ENCODE measurements around the gene B3GAT1. TPM values are rescaled to one million over a fixed set of nuclear protein-coding genes. Genes with fewer than 3 reads are reported as not detected.
"Not testable (repeated sequence)": the region's sequence is repeated elsewhere in the genome, so short reads cannot be mapped to it uniquely, and the experiment has no call there.

Gene B3GAT1
- total RNA-seq, 1 experiment from 2014 or later: not detected

DNA sequence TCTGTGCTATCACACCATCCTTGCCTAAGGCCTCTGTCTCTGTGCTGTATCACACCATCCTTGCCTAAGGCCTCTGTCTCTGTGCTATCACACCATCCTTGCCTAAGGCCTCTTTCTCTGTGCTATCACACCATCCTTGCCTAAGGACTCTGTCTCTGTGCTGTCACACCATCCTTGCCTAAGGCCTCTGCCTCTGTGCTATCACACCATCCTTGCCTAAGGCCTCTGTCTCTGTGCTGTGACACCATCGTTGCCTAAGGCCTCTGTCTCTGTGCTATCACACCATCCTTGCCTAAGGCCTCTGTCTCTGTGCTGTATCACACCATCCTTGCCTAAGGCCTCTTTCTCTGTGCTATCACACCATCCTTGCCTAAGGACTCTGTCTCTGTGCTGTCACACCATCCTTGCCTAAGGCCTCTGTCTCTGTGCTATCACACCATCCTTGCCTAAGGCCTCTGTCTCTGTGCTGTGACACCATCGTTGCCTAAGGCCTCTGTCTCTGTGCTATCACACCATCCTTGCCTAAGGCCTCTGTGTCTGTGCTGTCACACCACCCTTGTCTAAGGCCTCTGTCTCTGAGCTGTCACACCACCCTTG is 45.5 kb upstream of the B3GAT1 start:
- H3K36me3 ChIP-seq (ENCODE audit: control insufficient read depth in 1 of 2, insufficient read depth in 2 of 2, low read length in 2 of 2); H3K4me1 ChIP-seq (ENCODE audit: control insufficient read depth in 1 of 2, insufficient read depth in 2 of 2, low read length in 2 of 2); intact Hi-C loops (cut with micrococcal nuclease); H3K4me3 ChIP-seq (replicated peaks in 1 of 2; ENCODE audit: low read depth in 1 of 2, low read length in 2 of 2); ATAC-seq; H3K9me2 ChIP-seq (ENCODE audit: insufficient read depth); H3K27ac ChIP-seq (ENCODE audit: low read depth, low read length); H3K79me2 ChIP-seq (ENCODE audit: insufficient read depth, low read length); H3K9ac ChIP-seq (ENCODE audit: low read length); H3K9me3 ChIP-seq (ENCODE audit: control insufficient read depth in 1 of 2, insufficient read depth in 1 of 2, low read depth in 1 of 2, low read length in 2 of 2); BruUV-seq (replicated peaks); H3K4me2 ChIP-seq (ENCODE audit: low read length); RAD21 ChIA-PET (ENCODE audit: low non-redundant PET in 1 of 2, low total read pairs in 2 of 2, uncharacterized antibody in 2 of 2, unreplicated experiment in 2 of 2); H3K27me3 ChIP-seq (ENCODE audit: insufficient read depth, low read length); H2AFZ ChIP-seq (ENCODE audit: low read depth, low read length, poor library complexity, severe bottlenecking); H4K20me1 ChIP-seq (ENCODE audit: insufficient read depth); DNase-seq (ENCODE audit: low read depth, low spot score); CTCF ChIA-PET; POLR2A ChIA-PET: not testable (repeated sequence)

DNA sequence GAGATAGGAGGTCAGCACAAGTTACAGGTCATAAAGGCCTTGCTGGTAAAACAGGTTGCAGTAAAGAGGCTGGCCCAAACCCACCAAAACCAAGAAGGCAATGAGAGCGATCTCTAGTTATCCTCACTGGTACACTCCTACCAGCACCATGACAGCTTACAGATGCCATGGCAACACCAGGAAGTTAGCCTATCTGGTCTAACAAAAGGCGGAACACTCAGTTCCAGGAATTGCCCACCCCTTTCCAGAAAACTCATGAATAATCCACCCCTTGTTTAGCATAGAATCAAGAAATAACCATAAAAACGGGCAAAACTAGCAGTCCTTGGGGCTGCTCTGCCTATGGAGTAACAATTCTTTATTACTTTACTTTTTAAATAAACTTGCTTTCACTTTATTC is 43.5 kb upstream of the B3GAT1 start:
- H3K27me3 ChIP-seq (ENCODE audit: insufficient read depth, low read length): no peaks in the 10 kb centered on the region
- CTCF ChIA-PET: no interaction called here
- POLR2A ChIA-PET: no interaction called here

DNA sequence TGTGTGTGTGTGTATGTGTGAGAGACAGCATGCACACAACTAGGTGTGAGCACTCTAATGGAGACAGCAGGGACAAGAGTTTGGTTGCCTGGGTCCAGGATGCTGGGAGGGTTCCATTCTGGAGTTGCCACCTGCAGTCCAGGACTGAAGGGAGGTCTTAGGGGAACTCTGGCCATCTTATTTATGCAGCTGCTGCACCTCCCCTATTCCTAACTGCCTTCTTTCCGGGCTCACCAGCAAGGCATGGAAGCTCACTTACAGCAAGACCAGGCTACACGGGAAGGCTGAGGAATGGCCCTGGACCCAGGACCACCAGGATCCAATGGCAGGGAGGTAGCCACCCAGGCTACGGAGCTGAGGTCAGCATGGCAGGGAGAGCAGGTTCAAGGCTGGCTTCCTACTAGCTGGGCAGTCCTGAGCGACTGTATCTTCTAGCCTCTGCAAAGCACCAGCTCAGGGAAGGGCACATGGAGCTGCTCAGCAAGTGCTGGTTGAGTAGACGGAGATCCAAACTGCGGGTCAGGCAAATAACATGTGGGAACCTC is 42.2 kb upstream of the B3GAT1 start:
- intact Hi-C loops (cut with micrococcal nuclease): no loop called here
- no peak for ATAC-seq
- no peak overlapping the region for H3K9ac ChIP-seq (ENCODE audit: low read length)
- H2AFZ ChIP-seq (ENCODE audit: low read depth, low read length, poor library complexity, severe bottlenecking): no peak overlapping the region
- peaks cover 0 to 4% of the 10 kb centered on the region in 2 experiments; a peak in 2 of 4 replicates for H3K9me3 ChIP-seq (ENCODE audit: control insufficient read depth in 1 of 2, insufficient read depth in 1 of 2, low read depth in 1 of 2, low read length in 2 of 2)
- H3K4me1 ChIP-seq (ENCODE audit: control insufficient read depth in 1 of 2, insufficient read depth in 2 of 2, low read length in 2 of 2): no peaks in the 10 kb centered on the region
- ChIA-PET RAD21 (ENCODE audit: low non-redundant PET in 1 of 2, low total read pairs in 2 of 2, uncharacterized antibody in 2 of 2, unreplicated experiment in 2 of 2) (no interaction called here), CTCF (no interaction called here), POLR2A (no interaction called here)
- no peak overlapping the region for H3K4me2 ChIP-seq (ENCODE audit: low read length)
- no peak for DNase-seq (ENCODE audit: low read depth, low spot score)
- no peaks in the 10 kb centered on the region for H3K79me2 ChIP-seq (ENCODE audit: insufficient read depth, low read length)
- H3K9me2 ChIP-seq (ENCODE audit: insufficient read depth): no peaks in the 10 kb centered on the region
- H3K27me3 ChIP-seq (ENCODE audit: insufficient read depth, low read length): no peaks in the 10 kb centered on the region
- no peak overlapping the region for H3K4me3 ChIP-seq (replicated peaks in 1 of 2; ENCODE audit: low read depth in 1 of 2, low read length in 2 of 2)
- no peak overlapping the region for H3K27ac ChIP-seq (ENCODE audit: low read depth, low read length)
- H4K20me1 ChIP-seq (ENCODE audit: insufficient read depth): no peaks in the 10 kb centered on the region
- BruUV-seq (replicated peaks): no TSS peak
- TF ChIP-seq POLR2A (IDR thresholded peaks at IDR 0.05; ENCODE audit: borderline replicate concordance, extremely low read depth, insufficient read depth, insufficient read length) (no peak), EZH2phosphoT487 (IDR thresholded peaks at IDR 0.05; ENCODE audit: borderline replicate concordance) (no peak), FOSL1 (IDR thresholded peaks at IDR 0.05; ENCODE audit: low read depth) (no peak), EZH2 (IDR thresholded peaks at IDR 0.05) (no peak), ZFX (IDR thresholded peaks at IDR 0.05) (no peak), RAD21 (IDR thresholded peaks at IDR 0.05; ENCODE audit: low read depth) (no peak)
- TF ChIP-seq, protein P1, sequence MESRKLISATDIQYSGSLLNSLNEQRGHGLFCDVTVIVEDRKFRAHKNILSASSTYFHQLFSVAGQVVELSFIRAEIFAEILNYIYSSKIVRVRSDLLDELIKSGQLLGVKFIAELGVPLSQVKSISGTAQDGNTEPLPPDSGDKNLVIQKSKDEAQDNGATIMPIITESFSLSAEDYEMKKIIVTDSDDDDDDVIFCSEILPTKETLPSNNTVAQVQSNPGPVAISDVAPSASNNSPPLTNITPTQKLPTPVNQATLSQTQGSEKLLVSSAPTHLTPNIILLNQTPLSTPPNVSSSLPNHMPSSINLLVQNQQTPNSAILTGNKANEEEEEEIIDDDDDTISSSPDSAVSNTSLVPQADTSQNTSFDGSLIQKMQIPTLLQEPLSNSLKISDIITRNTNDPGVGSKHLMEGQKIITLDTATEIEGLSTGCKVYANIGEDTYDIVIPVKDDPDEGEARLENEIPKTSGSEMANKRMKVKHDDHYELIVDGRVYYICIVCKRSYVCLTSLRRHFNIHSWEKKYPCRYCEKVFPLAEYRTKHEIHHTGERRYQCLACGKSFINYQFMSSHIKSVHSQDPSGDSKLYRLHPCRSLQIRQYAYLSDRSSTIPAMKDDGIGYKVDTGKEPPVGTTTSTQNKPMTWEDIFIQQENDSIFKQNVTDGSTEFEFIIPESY (IDR thresholded peaks at IDR 0.05; ENCODE audit: extremely low read depth, insufficient replicate concordance, low read length): no peak
- H3K36me3 ChIP-seq (ENCODE audit: control insufficient read depth in 1 of 2, insufficient read depth in 2 of 2, low read length in 2 of 2): no peaks in the 10 kb centered on the region

More for the DNA sequence above, 43.5 kb upstream of the B3GAT1 start:
- Histone ChIP-seq H3K9me2 (ENCODE audit: insufficient read depth) (no peaks in the 10 kb centered on the region), H3K4me1 (ENCODE audit: control insufficient read depth in 1 of 2, insufficient read depth in 2 of 2, low read length in 2 of 2) (no peaks in the 10 kb centered on the region), H3K27ac (ENCODE audit: low read depth, low read length) (no peak overlapping the region), H3K36me3 (ENCODE audit: control insufficient read depth in 1 of 2, insufficient read depth in 2 of 2, low read length in 2 of 2) (no peaks in the 10 kb centered on the region), H2AFZ (ENCODE audit: low read depth, low read length, poor library complexity, severe bottlenecking) (no peak overlapping the region), H3K4me3 (replicated peaks in 1 of 2; ENCODE audit: low read depth in 1 of 2, low read length in 2 of 2) (no peak overlapping the region), H3K9ac (ENCODE audit: low read length) (no peak overlapping the region), H3K4me2 (ENCODE audit: low read length) (no peak overlapping the region), H4K20me1 (ENCODE audit: insufficient read depth) (no peaks in the 10 kb centered on the region), H3K79me2 (ENCODE audit: insufficient read depth, low read length) (no peaks in the 10 kb centered on the region), H3K9me3 (ENCODE audit: control insufficient read depth in 1 of 2, insufficient read depth in 1 of 2, low read depth in 1 of 2, low read length in 2 of 2) (peaks cover 0 to 4% of the 10 kb centered on the region in 2 experiments; a peak in 2 of 4 replicates)
- ATAC-seq (no peak), DNase-seq (ENCODE audit: low read depth, low spot score) (no peak)
- intact Hi-C loops (cut with micrococcal nuclease): no loop called here
- BruUV-seq (replicated peaks): no TSS peak
- TF ChIP-seq ELF1 (IDR thresholded peaks at IDR 0.05; ENCODE audit: borderline replicate concordance, low read depth) (no peak), RAD21 (IDR thresholded peaks at IDR 0.05; ENCODE audit: low read depth) (no peak), SRF (IDR thresholded peaks at IDR 0.05; ENCODE audit: low read depth) (no peak)
- RAD21 ChIA-PET (ENCODE audit: low non-redundant PET in 1 of 2, low total read pairs in 2 of 2, uncharacterized antibody in 2 of 2, unreplicated experiment in 2 of 2): no interaction called here

All from HCT116 (cell line).